Stimulated activated memory B cell treated with anti-CD40 and anti-IgM and Interleukin-4, amounts not matched to agents 10 μg/mL and 1 μg/mL and 100 μg/mL, for 72 hours (primary cell): ENCODE measurements around the gene TLK2.

ENCODE experiments used
- ATAC-seq: fragments of 150-1000 bp; cut with Tn5 transposase; 2 replicates; pipeline ENCODE4 v1.10.0; 2021
- H3K27ac Mint-ChIP-seq: one replicate; pipeline ENCODE4 v1.8.0; 2022; ENCODE audit warnings: mild to moderate bottlenecking, mixed read lengths
- H3K27me3 Mint-ChIP-seq: one replicate; pipeline ENCODE4 v1.8.0; 2022; ENCODE audit warnings: mixed read lengths
- H3K36me3 Mint-ChIP-seq: one replicate; pipeline ENCODE4 v1.8.0; 2022; ENCODE audit warnings: mixed read lengths
- H3K4me1 Mint-ChIP-seq: one replicate; pipeline ENCODE4 v1.8.0; 2022; ENCODE audit warnings: mixed read lengths
- H3K4me3 Mint-ChIP-seq: one replicate; pipeline ENCODE4 v1.8.0; 2022; ENCODE audit warnings: mild to moderate bottlenecking, moderate library complexity, mixed read lengths
- H3K9me3 Mint-ChIP-seq: one replicate; pipeline ENCODE4 v1.8.0; 2022; ENCODE audit warnings: mixed read lengths

Gene TLK2

GRCh38 chr17:62617894-62618472 is 139.4 kb downstream of the TLK2 start:
- ATAC-seq: no peak
- Mint-ChIP-seq H3K36me3 (peaks cover 45% of the 10 kb centered on the region), H3K9me3 (no peaks in the 10 kb centered on the region), H3K4me1 (no peaks in the 10 kb centered on the region), H3K27me3 (no peaks in the 10 kb centered on the region), H3K27ac (no peak overlapping the region), H3K4me3 (no peak overlapping the region)

GRCh38 chr17:62618647-62619416 is 140.2 kb downstream of the TLK2 start:
- Mint-ChIP-seq H3K27me3 (no peaks in the 10 kb centered on the region), H3K4me1 (no peaks in the 10 kb centered on the region)

GRCh38 chr17:62619417-62620155 is 141.0 kb downstream of the TLK2 start:
- Mint-ChIP-seq H3K4me3 (no peak overlapping the region), H3K36me3 (peaks cover 34% of the 10 kb centered on the region), H3K4me1 (no peaks in the 10 kb centered on the region), H3K9me3 (no peaks in the 10 kb centered on the region), H3K27me3 (no peaks in the 10 kb centered on the region), H3K27ac (no peak overlapping the region)
- no peak for ATAC-seq

More at GRCh38 chr17:62618647-62619416, 140.2 kb downstream of the TLK2 start:
- peaks cover 41% of the 10 kb centered on the region for H3K36me3 Mint-ChIP-seq
- no peaks in the 10 kb centered on the region for H3K9me3 Mint-ChIP-seq
- H3K4me3 Mint-ChIP-seq: no peak overlapping the region
- no peak overlapping the region for H3K27ac Mint-ChIP-seq
- no peak for ATAC-seq

- no peak for ATAC-seq
- Mint-ChIP-seq H3K4me3 (no peak overlapping the region), H3K4me1 (no peaks in the 10 kb centered on the region), H3K27ac (no peak overlapping the region), H3K9me3 (no peaks in the 10 kb centered on the region), H3K36me3 (peaks cover 23% of the 10 kb centered on the region), H3K27me3 (peaks cover 6% of the 10 kb centered on the region)
These were observed 142.6 kb downstream of the TLK2 start for GRCh38 chr17:62621223-62621622.

GRCh38 chr17:62625184-62625869 is 146.7 kb downstream of the TLK2 start:
- Mint-ChIP-seq H3K4me1 (peaks cover 29% of the 10 kb centered on the region), H3K36me3 (peaks cover 6% of the 10 kb centered on the region), H3K9me3 (no peaks in the 10 kb centered on the region)

GRCh38 chr17:62625870-62626200 is 147.2 kb downstream of the TLK2 start:
- Mint-ChIP-seq H3K4me1 (peaks cover 29% of the 10 kb centered on the region), H3K4me3 (no peak overlapping the region), H3K9me3 (no peaks in the 10 kb centered on the region), H3K27ac (no peak overlapping the region), H3K36me3 (peaks cover 6% of the 10 kb centered on the region), H3K27me3 (peaks cover 43% of the 10 kb centered on the region)
- ATAC-seq: no peak

More at GRCh38 chr17:62625184-62625869, 146.7 kb downstream of the TLK2 start:
- ATAC-seq: no peak
- peaks cover 38% of the 10 kb centered on the region for H3K27me3 Mint-ChIP-seq
- no peak overlapping the region for H3K27ac Mint-ChIP-seq
- H3K4me3 Mint-ChIP-seq: no peak overlapping the region

GRCh38 chr17:62626719-62627218 is 148.1 kb downstream of the TLK2 start:
- peak; percentile 10 for ATAC-seq
- Mint-ChIP-seq H3K4me1 (peaks cover 29% of the 10 kb centered on the region), H3K27ac (peak overlapping the region; percentile 81), H3K36me3 (peaks cover 6% of the 10 kb centered on the region), H3K4me3 (peak overlapping the region; percentile 82), H3K27me3 (peaks cover 45% of the 10 kb centered on the region), H3K9me3 (no peaks in the 10 kb centered on the region)

- Mint-ChIP-seq H3K9me3 (no peaks in the 10 kb centered on the region), H3K27me3 (peaks cover 50% of the 10 kb centered on the region), H3K27ac (peak within 1 kb of the TSS; percentile 81), H3K4me3 (peak within 1 kb of the TSS; percentile 84), H3K4me1 (peaks cover 29% of the 10 kb centered on the region), H3K36me3 (peaks cover 6% of the 10 kb centered on the region)
- ATAC-seq: peak; percentile 72
These were observed 148.7 kb downstream of the TLK2 start, which contains the start of gene MRC2 for GRCh38 chr17:62627219-62627903. Gene MRC2 (plus strand): TSS chr17:62627670. CDS start chr17:62627803, 133 bp downstream.

GRCh38 chr17:62627904-62628633 is 149.4 kb downstream of the TLK2 start:
- Mint-ChIP-seq H3K27me3 (peaks cover 57% of the 10 kb centered on the region), H3K4me1 (peaks cover 29% of the 10 kb centered on the region), H3K9me3 (no peaks in the 10 kb centered on the region), H3K27ac (peak overlapping the region; percentile 81), H3K4me3 (peak overlapping the region; percentile 84), H3K36me3 (peaks cover under 1% of the 10 kb centered on the region)
- ATAC-seq: peak; percentile 65

GRCh38 chr17:62628831-62629555 is 150.4 kb downstream of the TLK2 start:
- Mint-ChIP-seq H3K36me3 (no peaks in the 10 kb centered on the region), H3K27ac (peak overlapping the region; percentile 81), H3K4me3 (peak overlapping the region; percentile 84), H3K4me1 (peaks cover 29% of the 10 kb centered on the region), H3K27me3 (peaks cover 57% of the 10 kb centered on the region), H3K9me3 (no peaks in the 10 kb centered on the region)
- ATAC-seq: no peak

GRCh38 chr17:62629556-62630364 is 151.1 kb downstream of the TLK2 start:
- Mint-ChIP-seq H3K27me3 (peaks cover 57% of the 10 kb centered on the region), H3K9me3 (no peaks in the 10 kb centered on the region), H3K27ac (no peak overlapping the region), H3K4me3 (peak overlapping the region; percentile 35), H3K36me3 (no peaks in the 10 kb centered on the region), H3K4me1 (peaks cover 29% of the 10 kb centered on the region)
- no peak for ATAC-seq

- H3K4me1 Mint-ChIP-seq: peaks cover 29% of the 10 kb centered on the region
- H3K9me3 Mint-ChIP-seq: no peaks in the 10 kb centered on the region
- H3K27me3 Mint-ChIP-seq: peaks cover 57% of the 10 kb centered on the region
- no peak overlapping the region for H3K4me3 Mint-ChIP-seq
- ATAC-seq: no peak
- H3K27ac Mint-ChIP-seq: no peak overlapping the region
- H3K36me3 Mint-ChIP-seq: no peaks in the 10 kb centered on the region
These were observed 151.9 kb downstream of the TLK2 start for GRCh38 chr17:62630365-62631085.
